Body of pancreas (tissue), 4 donors: ENCODE results near the gene OMA1.

Source experiments
- CTCF ChIP-seq, 7 experiments: fragments of 450-650 bp in 4 of 7; fragments of 200-600 bp in 3 of 7; sonication (generic) in 3 of 7; IDR thresholded peaks; one replicate each; pipeline ENCODE4 v1.5.1; 2016 to 2019; ENCODE audit warnings: antibody characterized with exemption in 7 of 7
- POLR2A ChIP-seq, 3 donors: fragments of 450-650 bp; IDR thresholded peaks; one replicate each; pipeline ENCODE4 v1.6.1; 2016; ENCODE audit warnings: antibody characterized with exemption in 3 of 3, mild to moderate bottlenecking in 2 of 3

- no peak for TF ChIP-seq POLR2A (IDR thresholded peaks at IDR 0.05)
- TF ChIP-seq CTCF (IDR thresholded peaks at IDR 0.05), result no peak
These were observed 43.5 kb upstream of the OMA1 start for GRCh38 chr1:58590019-58590418.
